ENCODE results near the gene IL11RA. TPM values are rescaled to one million over a fixed set of nuclear protein-coding genes. Genes with fewer than 3 reads are reported as not detected.

Gene IL11RA
- total and polyA plus RNA-seq, 10 of the 15 experiments (the other 5 are each of a cell fraction or from before 2014, with no cell fraction given), result 0.32 to 5.8 (median 2.2) TPM

- Histone ChIP-seq H3K79me2 (ENCODE audit: control insufficient read depth, insufficient read depth, low read length) (peaks cover 8% of the 10 kb centered on the region), H3K9me3 (replicated peaks; ENCODE audit: control insufficient read depth, insufficient read depth, low read length) (no peaks in the 10 kb centered on the region; the same call in 2 of the 3 replicates), H3K4me3 (no peak overlapping the region), H3K27ac (ENCODE audit: control insufficient read depth, insufficient read depth) (no peak overlapping the region), H2AFZ (ENCODE audit: control insufficient read depth, low read depth, low read length) (no peak overlapping the region), H3K4me2 (ENCODE audit: control insufficient read depth, insufficient read depth) (no peak overlapping the region), H3K4me1 (ENCODE audit: control insufficient read depth, insufficient read depth, low read length) (peaks cover 11% of the 10 kb centered on the region), H4K20me1 (ENCODE audit: control insufficient read depth, insufficient read depth) (no peaks in the 10 kb centered on the region), H3K9ac (ENCODE audit: control insufficient read depth, insufficient read depth, low read length) (no peak overlapping the region), H3K27me3 (replicated peaks in 1 of 2; ENCODE audit: control insufficient read depth in 2 of 2, insufficient read depth in 2 of 2, low read length in 1 of 2) (no peaks in the 10 kb centered on the region), H3K36me3 (ENCODE audit: control insufficient read depth in 2 of 2, insufficient read depth in 2 of 2, low read length in 1 of 2) (peaks cover 4% of the 10 kb centered on the region in 2 experiments; a peak in 2 of 4 replicates)
- FAIRE-seq (no peak), ATAC-seq (no peak), DNase-seq (ENCODE audit: low read depth, low spot score) (no peak)
- RAD21 ChIA-PET (ENCODE audit: unreplicated experiment), result no interaction called here
- in situ Hi-C loops (cut with MboI), result no loop called here
- 86% methylated on average over 2 of the region's 2 CpGs for WGBS (ENCODE audit: insufficient coverage, insufficient replicate concordance, low lambda C conversion rate, missing lambda C conversion rate)
- POLR2A ChIA-PET, result interaction anchor here (0.7 kb wide), 1 partner anchor 323 kb away, joined by 3 read pairs; no protein-coding TSS in a partner anchor
- SMC1A ChIA-PET (ENCODE audit: uncharacterized antibody, unreplicated experiment), result interaction anchor here (1.3 to 1.5 kb wide), 2 partner anchors 20 to 22 kb away, joined by 5 read pairs; partner anchors contain the start of gene SIGMAR1
- CTCF ChIA-PET, result interaction anchor here (0.7 to 5.6 kb wide), 5 partner anchors 10 to 369 kb away, joined by 3 to 118 read pairs (median 6); partner anchors contain the start of genes GALT and SIGMAR1
- BruUV-seq (replicated peaks), result no TSS peak
- intact Hi-C loops (cut with micrococcal nuclease; ENCODE audit: unreplicated experiment), result loop anchor here (2.0 kb wide), 1 partner anchor 86 kb away; no protein-coding TSS in a partner anchor
- no peak for TF ChIP-seq BRCA1 (IDR thresholded peaks at IDR 0.05; ENCODE audit: low read depth, low read length)
- TF ChIP-seq CHD2 (IDR thresholded peaks at IDR 0.05; ENCODE audit: borderline replicate concordance, low read depth, low read length), result no peak
- TF ChIP-seq BHLHE40 (IDR thresholded peaks at IDR 0.05; ENCODE audit: borderline replicate concordance in 1 of 2, low read depth in 2 of 2, low read length in 1 of 2), result no peak
- TF ChIP-seq SP1 (IDR thresholded peaks at IDR 0.05; ENCODE audit: low read depth, low read length), result no peak
- no peak for TF ChIP-seq PBX3 (IDR thresholded peaks at IDR 0.05; ENCODE audit: insufficient replicate concordance, low read depth, low read length)
- no peak for TF ChIP-seq PAX5 (IDR thresholded peaks at IDR 0.05; ENCODE audit: borderline replicate concordance, low read depth, low read length)
- TF ChIP-seq CUX1 (IDR thresholded peaks at IDR 0.05; ENCODE audit: insufficient replicate concordance, low read depth, low read length), result no peak
- no peak for TF ChIP-seq E2F8 (IDR thresholded peaks at IDR 0.05; ENCODE audit: low read depth, partially characterized antibody)
- TF ChIP-seq MEF2B (IDR thresholded peaks at IDR 0.05; ENCODE audit: partially characterized antibody, poor library complexity, severe bottlenecking), result no peak
- no peak for TF ChIP-seq ZNF274 (IDR thresholded peaks at IDR 0.05; ENCODE audit: insufficient read depth, insufficient read length)
- TF ChIP-seq PAX8 (IDR thresholded peaks at IDR 0.05), result no peak
- TF ChIP-seq ELK1 (IDR thresholded peaks at IDR 0.05; ENCODE audit: low read depth, low read length), result no peak
Measured at GRCh38 chr9:34615132-34615531, 36.9 kb upstream of the IL11RA start.
